Measurements from ENCODE around the gene SSX3.
"Not testable (repeated sequence)": the region's sequence is repeated elsewhere in the genome, so short reads cannot be mapped to it uniquely, and the experiment has no call there.

DNA sequence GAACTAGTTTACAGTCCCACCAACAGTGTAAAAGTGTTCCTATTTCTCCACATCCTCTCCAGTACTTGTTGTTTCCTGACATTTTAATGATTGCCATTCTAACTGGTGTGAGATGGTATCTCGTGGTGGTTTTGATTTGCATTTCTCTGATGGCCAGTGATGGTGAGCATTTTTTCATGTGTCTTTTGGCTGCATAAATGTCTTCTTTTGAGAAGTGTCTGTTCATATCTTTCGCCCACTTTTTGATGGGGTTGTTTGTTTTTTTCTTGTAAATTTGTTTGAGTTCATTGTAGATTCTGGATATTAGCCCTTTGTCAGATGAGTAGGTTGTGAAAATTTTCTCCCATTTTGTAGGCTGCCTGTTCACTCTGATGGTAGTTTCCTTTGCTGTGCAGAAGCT lies 40.4 kb upstream of the SSX3 start:
- TF ChIP-seq XRCC3 (IDR thresholded peaks at IDR 0.05); MXI1 (IDR thresholded peaks at IDR 0.05; ENCODE audit: low read depth, low read length); POLR2A (conservative IDR thresholded peaks at IDR 0.05); HDAC3 (IDR thresholded peaks at IDR 0.05; ENCODE audit: borderline replicate concordance, partially characterized antibody); HDGF (IDR thresholded peaks at IDR 0.05); SETDB1 (IDR thresholded peaks at IDR 0.05; ENCODE audit: low read length); ZNF121 (CRISPR knock-in tag; conservative IDR thresholded peaks at IDR 0.05); ZNF143 (CRISPR knock-in tag; IDR thresholded peaks at IDR 0.05): not testable (repeated sequence)
- TF ChIP-seq, protein P1, sequence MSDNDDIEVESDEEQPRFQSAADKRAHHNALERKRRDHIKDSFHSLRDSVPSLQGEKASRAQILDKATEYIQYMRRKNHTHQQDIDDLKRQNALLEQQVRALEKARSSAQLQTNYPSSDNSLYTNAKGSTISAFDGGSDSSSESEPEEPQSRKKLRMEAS (CRISPR knock-in tag; IDR thresholded peaks at IDR 0.05) = not testable (repeated sequence)
- TF ChIP-seq, protein P2, sequence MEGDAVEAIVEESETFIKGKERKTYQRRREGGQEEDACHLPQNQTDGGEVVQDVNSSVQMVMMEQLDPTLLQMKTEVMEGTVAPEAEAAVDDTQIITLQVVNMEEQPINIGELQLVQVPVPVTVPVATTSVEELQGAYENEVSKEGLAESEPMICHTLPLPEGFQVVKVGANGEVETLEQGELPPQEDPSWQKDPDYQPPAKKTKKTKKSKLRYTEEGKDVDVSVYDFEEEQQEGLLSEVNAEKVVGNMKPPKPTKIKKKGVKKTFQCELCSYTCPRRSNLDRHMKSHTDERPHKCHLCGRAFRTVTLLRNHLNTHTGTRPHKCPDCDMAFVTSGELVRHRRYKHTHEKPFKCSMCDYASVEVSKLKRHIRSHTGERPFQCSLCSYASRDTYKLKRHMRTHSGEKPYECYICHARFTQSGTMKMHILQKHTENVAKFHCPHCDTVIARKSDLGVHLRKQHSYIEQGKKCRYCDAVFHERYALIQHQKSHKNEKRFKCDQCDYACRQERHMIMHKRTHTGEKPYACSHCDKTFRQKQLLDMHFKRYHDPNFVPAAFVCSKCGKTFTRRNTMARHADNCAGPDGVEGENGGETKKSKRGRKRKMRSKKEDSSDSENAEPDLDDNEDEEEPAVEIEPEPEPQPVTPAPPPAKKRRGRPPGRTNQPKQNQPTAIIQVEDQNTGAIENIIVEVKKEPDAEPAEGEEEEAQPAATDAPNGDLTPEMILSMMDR (IDR thresholded peaks at IDR 0.05 in 2 of 3, conservative IDR thresholded peaks at IDR 0.05 in 1 of 3; ENCODE audit: insufficient read depth in 2 of 3, low read depth in 1 of 3, low read length in 3 of 3) = not testable (repeated sequence)

Measured in K562 (cell line).